Measurements from ENCODE around the gene KPNA5.
"Not testable (repeated sequence)": the region's sequence is repeated elsewhere in the genome, so short reads cannot be mapped to it uniquely, and the experiment has no call there.

KPNA5 gene

DNA sequence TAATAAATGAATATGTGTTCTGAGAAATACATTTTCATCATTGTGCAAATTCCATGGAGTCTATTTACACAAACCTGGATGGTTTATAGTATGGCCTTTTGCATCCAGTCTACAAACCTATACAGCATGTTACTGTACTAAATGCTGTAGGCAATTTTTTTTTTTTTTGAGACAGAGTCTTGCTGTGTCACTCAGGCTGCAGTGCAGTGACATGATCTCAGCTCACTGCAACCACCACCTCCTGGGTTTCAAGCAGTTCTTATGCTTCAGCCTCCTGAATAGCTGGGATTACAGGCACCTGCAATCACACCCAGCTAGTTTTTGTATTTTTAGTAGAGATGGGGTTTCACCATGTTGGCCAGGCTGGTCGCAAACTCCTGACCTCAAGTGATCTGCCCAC is 22.9 kb downstream of the KPNA5 start:
- not testable (repeated sequence) for DNase-seq (ENCODE audit: low read depth, low spot score)

DNA sequence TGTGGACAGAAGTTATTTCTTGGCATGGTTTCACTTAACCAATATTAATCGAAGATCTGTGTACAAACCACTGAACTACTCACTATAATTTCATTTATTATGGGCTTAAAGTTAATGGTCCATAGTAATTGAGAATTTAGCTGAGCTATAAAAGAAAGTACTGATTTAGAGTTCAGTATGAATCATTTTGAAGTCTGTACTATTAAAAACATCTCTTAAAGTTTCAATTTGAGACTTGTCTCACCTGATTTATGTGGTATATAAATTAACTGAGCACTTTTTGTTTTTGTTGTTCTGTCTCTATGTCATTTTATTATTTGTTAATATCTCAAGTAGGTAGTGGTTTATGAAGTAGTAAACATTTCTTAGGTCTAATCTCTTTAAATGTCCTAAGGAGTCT is 24.9 kb downstream of the KPNA5 start:
- DNase-seq (ENCODE audit: low read depth, low spot score), result no peak

DNA sequence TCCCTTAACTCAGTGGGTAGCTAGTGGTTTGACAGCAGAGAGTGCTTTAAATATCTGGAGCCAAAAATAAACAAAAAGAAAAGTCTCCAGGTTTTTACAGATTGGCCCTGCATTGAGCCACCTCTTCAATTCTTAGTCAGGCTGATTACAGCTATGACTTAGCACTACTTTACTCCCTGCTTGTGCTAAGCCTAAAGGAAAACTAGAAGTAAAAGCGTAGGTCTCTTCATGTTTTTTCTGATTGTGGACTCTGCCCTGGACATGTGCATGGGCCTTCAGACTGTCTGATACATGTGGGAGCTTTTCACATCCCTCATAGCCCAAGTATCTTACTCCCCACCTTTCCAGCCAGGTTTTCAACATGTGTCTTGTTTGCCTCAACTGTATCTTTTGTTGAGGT is 33.3 kb downstream of the KPNA5 start:
- DNase-seq (ENCODE audit: low read depth, low spot score), result no peak

DNA sequence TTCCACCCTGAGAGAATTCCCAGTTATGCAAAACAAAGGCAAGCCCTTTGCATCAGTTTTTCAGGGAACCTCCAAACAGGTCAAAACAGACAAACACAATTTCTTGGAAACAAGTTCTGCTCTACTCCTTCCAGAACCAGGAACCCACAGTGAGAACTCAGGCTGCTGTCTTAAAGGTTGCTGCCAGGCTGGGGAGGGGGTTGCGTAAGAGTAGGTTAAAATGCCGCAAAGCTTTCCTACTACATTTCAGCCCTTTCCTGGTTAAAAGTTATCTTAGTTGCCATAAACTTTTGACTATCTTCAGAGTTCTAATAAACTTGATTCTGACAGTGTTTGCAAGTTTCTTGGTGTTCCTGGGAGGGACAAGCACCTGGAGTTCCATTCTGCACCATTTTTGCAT is 33.8 kb downstream of the KPNA5 start:
- no peak for DNase-seq (ENCODE audit: low read depth, low spot score)

DNA sequence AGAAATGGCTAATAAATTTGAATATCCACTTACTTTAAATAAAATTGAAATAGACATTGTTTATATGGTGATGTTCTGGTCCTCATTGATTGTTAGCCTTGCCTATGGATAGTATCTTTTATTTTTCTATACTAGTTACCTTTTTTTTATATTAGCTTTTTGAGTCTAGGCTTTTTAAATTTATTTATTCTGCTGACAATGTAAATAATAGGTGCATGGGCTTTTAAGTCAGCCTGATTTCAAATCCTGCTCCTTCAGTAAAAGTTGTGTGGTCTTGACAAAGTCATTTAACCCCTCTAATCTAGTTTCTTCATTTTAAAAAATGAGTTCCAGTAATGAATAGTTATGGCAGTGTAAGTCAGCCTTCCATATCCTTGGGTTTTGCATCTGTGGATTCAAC is 45.9 kb downstream of the KPNA5 start:
- DNase-seq (ENCODE audit: low read depth, low spot score), result no peak

DNA sequence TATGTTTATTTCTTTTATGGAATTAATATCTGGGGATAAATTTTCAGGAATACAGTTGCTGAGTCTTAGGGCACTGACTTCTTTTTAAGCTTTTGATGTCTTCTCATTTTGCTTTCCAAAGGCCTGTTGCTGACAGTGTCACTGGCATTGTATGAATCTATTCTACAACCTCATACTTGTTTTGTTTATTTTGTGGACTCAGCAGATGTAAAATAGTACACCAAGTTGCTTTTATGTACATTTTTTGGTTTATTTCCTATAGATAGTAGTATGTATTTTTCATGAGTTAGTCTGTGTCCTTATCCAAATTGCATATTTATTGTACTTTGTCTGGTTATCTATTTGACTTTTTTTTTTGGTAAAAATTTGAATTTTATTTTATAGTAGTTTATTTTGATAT is 49.5 kb downstream of the KPNA5 start:
- DNase-seq (ENCODE audit: low read depth, low spot score), result no peak

DNA sequence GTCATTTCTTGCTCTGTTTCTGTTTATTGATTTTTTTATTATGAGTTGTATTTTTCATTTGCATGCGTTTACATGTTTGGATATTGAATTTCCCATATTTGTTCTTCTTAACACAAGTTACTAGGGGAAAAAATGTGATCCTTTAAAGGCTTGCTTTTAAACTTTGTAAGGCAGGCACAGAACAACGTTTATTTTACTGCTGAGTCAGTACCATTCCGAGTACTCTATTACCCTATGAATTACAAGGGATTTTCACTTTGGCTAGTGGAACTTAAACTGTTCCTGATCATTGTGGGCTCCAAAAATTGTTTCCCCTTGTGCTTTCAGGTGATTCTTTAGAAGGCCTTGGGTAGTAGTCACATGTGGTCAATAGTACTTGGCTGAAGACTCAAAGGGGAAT is 56.0 kb downstream of the KPNA5 start:
- no peak for DNase-seq (ENCODE audit: low read depth, low spot score)

DNA sequence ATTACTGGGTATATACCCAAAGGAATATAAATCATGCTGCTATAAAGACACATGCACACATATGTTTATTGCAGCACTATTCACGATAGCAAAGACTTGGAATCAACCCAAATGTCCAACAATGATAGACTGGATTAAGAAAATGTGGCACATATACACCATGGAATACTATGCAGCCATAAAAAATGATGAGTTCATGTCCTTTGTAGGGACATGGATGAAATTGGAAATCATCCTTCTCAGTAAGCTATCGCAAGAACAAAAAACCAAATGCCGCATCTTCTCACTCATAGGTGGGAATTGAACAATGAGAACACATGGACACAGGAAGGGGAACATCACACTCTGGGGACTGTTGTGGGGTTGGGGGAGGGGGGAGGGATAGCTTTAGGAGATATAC is 59.5 kb downstream of the KPNA5 start:
- not testable (repeated sequence) for DNase-seq (ENCODE audit: low read depth, low spot score)

DNA sequence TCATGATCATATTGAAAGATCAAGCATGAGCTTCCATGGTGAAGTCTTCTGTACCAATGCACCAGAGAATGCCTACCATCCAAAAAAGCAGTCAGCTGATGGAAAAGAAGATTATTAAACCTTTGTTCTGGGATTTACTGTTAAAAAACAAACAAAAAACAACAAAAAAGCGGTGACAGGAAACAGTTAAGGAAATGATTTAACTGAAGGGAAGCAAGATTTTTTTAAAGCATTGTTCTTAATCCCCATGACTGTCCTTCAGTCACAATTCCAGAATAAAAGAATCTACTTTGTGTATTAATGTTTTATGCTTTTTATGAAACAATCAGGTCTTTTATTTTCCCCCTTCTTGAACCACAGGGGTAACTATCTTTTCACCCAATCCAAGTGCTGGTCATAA is 60.6 kb downstream of the KPNA5 start:
- no peak for DNase-seq (ENCODE audit: low read depth, low spot score)

DNA sequence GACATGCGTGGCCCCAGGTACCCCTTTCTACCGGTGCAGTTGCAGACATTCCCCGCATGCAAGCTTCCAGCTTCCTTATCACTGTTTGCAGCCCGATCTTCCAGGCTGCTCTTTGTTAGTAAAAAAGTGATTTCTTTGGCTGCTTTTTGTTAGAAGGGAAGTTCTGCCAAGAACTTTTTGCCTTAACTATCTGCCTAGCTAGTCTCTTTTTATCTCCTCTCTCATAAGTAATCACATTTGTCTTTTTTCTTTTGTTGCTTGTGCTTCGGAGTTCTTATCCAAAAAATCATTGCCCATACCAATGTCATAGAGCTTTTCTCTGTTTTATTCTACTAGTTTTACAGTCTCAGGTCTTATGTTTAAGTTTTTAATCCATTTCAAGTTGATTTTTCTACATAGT is 64.2 kb downstream of the KPNA5 start:
- no peak for DNase-seq (ENCODE audit: low read depth, low spot score)

DNA sequence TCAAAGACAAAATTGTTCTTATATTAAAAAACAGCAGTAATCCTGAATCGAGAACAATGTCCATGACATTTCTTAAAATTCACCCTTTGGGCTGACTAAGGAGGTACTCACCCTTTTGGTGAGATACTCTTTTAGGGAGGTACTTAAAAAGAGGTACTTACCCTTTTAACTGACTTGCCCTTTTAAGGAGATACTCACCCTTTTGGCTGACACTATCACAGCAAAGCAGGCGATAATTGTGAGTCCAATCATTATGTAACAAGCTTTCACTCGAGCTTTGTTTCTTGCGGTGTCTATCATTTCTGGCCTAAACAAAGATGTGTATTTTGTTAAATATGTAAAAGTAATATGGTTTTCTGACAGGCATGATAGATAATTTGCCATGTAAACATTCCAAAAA is 80.8 kb downstream of the KPNA5 start:
- no peak for DNase-seq (ENCODE audit: low read depth, low spot score)

DNA sequence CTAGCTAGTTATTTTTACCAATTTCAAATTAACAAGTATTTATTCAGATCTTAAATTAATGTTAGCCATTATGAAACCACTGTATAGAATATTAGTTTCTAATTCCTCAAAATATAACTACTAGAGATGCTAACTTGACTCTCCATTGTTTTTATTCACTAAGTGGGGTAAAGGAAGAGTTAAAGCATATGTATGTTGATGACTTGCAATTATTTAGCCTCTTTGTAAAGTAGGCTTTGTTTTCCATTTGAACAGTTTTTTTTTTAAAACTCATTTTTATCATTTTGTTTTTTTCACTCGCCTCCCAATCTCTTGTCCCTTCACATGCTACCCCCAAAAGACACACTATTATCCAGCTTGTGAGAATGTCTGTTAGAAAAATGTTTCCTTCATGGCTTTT is 81.2 kb downstream of the KPNA5 start:
- no peak for DNase-seq (ENCODE audit: low read depth, low spot score)

DNA sequence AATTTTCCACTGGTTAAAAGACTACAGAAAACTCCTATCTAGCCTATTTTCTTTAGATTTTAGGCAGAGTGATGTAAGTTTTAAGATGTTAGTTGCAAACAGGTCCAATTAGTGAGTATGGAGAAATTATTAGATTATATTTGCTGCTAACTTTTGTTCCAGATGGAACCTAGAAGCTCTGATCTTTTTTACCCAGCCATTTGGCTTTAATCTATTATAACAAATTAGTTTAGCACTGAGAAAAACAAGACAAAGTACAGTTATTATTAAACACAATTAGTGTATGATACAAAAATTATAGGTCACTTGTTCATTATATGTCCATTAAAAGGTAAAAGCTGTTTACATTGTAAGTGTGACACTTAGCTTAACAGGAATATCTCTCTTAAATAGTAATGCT is 82.0 kb downstream of the KPNA5 start:
- DNase-seq (ENCODE audit: low read depth, low spot score), result no peak

DNA sequence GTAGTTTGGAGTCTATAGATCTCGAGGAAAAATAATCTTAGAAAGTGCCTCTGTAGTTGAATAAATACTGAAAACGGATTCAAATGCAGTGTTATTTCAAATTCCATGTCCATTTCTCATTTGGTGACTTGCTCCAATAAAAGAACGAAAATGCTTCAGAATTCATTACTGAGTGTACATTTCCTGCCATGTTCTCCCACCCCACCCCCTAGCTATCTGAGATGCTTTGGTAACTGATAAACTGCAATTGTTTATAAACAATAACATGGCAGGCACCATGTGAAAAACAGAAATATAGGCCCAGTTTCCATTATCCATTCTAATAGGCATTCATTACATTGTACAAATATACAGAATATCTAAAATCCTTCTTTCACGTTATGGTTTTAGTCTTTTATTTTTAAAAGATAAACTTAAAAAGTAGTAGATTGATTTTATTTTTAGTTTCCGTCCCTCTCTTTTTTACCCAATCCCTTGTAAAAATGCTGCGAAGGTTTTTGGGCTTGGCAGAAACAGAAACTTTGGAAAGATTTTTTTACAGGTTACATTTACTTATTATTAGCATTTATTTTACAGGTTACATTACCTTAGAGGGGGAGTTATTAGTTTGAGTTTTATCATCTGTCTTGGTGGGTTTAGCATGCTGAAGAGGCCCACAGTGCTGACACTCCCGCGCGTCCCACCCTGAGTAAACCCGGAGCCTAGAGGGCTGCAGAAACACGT is 83.1 kb downstream of the KPNA5 start:
- DNase-seq (ENCODE audit: low read depth, low spot score), result no peak

DNA sequence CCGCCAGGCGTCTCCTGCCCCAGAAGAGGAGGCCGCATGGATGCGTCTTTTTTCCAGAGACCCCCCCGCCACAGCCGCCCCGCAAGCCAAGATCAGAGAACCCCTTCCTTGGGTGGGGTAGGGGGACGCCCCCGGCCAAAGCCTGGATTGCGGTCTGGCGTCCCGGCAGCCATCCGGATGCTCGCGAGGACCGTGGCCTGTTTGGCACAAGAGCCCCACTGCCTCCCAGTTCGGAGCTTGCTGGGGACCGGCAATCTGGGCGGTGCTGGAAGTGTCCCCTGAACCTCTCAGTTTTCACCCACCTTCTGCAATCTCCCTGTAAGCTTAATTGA is 83.6 kb downstream of the KPNA5 start:
- DNase-seq (ENCODE audit: low read depth, low spot score), result no peak

DNA sequence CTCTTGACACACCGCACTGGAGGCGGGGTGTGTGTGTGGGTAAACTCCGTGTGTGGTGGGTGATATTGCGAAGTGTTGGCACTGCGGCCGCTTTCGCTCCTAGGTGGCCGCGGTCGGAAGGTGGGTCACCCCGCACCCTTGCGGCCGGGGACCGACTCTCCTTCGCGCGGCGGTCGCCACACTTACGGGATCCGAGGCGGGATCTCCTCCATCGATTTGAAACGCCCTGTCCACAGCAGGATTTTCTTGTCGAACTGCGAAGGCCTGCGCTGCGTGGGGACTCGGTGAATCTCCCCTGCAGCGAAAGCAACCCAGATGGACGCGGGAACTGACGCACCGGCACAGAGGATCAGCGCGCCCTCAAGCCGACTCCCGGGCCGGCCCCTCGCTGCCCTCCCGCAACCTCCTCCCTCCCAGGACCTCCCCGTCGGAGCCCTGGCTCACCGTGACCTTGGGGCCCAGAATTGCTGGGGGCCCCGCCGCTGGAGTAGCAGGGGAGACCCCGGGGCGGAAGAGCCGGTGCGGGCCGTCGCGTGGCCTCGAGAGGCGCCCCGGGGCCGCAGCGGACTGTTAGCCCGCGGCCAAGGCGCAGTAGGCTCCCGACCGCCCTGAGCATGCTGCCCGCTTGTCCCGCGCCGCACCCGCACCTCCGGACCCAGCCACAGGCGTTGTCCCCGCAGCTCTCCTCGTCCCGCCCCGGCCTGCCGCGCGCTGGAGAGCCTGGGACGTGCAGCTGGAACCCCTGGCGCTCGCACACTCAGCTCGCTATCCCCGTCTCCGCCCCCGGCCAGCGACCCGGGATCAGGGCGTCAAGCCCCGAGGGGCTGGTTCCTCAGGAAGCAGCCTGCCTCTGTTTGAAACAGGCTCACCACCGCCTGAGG is 84.2 kb downstream of the KPNA5 start, which contains the start of gene FAM162B:
Gene FAM162B, minus strand, starts transcription at position 759 of the 881 bp plus-strand sequence. Its CDS starts 143 bp downstream, at position 616.
- no peak for DNase-seq (ENCODE audit: low read depth, low spot score)

DNA sequence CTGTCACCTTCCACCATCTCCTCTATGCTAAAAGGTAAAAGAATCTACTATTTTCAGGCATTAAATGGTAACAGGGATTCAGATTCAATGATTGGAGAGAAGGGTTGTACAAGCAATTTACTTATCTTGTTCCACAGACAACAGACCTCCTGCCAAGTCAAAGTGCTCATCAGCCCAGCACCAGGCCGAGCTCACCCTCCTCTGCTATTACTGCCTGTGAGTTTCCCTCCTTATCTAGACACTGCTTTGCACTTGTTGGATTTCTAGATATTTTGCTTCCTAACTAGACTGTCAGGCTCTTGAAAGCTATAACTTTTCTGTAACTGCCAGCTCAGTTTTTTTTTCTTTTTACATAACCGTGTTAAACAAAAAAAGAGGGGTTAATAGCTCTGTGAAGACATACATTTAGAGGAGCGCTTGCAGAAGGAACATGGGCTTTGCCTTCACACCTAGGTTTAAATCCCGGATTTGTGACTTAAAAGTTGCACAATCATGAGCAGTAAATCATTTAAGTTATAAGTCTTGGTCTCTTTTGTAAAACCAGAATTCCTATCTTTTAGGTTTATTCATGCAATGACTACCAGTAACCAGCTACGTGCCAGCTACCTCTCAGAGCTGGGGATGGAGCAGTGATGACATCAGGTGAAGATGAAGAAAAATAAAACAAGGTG is 85.6 kb downstream of the KPNA5 start:
- DNase-seq (ENCODE audit: low read depth, low spot score), result no peak

DNA sequence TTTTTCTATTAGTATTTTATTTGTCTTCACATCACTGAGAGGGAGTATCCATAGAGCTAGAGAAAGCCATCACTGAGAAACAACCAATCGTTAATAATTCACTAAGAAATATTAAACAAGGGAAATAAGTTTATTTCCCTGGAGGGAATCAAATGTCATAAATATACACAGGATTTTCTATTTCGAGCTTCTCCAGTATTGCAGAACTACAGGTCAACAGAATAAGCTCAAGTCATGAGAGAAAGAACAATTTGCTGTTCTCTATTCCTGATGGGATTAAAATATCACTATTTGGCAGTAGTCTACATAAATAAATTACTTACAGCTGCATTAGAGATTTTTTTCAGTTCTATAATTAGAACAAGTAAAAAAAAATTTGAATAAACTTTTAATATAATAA is 86.7 kb downstream of the KPNA5 start:
- no peak for DNase-seq (ENCODE audit: low read depth, low spot score)

DNA sequence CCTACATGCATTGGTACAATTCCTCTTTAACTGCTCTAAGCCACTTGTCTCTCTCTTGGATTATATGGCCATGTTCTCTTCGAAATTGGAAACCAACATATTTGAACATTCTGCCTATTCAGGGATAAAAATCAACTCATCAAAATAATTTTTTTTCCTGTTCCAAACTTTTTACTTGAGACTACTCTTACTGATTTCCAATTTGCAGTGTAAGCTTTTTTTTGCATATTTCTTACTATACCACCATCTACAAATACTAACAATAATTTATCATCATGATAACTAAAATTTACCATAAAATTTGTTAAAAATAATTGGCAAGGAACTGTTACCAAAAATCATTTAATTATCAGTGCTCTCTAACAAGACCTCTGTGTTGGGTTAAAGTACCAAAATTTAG is 91.4 kb downstream of the KPNA5 start:
- DNase-seq (ENCODE audit: low read depth, low spot score), result no peak

DNA sequence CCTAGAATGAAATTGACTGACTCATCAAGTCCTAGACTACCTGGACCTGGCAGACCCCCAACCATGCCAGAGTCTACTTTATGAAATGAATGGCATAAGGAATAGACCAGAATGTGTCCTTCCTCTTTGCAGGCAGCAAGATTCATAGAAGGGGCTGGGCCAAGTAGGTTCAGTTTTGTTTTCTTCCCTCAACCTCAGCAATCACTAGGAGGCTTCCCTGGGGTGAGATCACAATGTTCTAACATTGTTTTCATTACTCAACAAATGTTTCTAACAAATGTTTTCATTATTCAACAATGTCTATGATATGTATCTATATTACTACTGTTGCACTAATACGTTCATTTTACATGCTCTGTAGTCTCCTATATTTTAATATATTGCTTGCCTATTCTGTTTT is 92.9 kb downstream of the KPNA5 start:
- DNase-seq (ENCODE audit: low read depth, low spot score), result no peak

DNA sequence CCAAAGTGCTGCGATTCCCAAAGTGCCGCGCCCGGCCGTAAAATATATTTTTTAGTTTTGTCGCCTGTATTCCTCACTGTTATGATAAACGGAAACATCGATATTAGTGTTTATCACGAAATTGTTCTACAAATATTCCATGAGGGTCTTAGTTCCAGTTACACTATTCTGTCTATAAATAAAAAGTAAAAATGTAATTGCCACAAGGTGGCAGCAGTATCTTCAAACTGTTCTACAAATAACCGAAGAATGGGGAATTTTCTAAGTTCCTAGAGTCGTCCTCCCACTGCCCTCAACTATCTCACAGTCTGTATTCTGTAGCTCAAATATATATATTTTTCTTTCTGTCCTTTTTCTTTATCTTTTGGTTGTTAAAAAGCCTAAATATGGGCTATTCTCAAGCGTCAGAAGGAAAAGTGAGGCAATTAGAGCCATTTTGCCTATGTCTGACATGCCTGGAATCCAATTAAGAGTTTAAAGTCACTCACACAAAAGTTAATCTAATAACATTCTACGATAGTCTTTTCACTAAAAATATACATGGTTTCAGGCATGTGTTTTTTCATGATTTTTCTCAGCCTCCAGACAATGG is 98.7 kb downstream of the KPNA5 start:
- DNase-seq (ENCODE audit: low read depth, low spot score), result no peak

DNA sequence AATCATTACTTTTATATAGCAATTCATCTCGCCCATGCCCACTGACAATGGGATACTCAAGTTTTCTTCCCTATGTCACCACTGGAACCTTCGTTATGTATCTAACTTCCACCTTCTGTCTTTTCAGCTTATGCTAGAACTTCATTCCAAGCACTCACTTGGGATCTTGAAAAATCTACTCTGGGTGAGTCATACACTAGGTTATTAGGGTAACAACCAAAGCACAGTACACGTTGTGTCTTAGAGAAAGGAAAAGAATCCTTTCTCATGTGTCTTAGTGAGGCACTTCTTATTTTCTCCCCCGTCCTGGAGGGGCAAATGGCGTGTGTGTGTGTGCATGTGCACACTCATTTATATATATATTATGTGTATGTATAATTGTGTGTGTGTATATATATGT is 102.8 kb downstream of the KPNA5 start:
- DNase-seq (ENCODE audit: low read depth, low spot score), result no peak

Measured in brain pericyte (primary cell).